Measurements from ENCODE around the gene ACYP2.
A peak's percentile ranks its signal among the peaks of the same experiment; 100 is the strongest.
"Not testable (repeated sequence)": the region's sequence is repeated elsewhere in the genome, so short reads cannot be mapped to it uniquely, and the experiment has no call there.

The ACYP2 gene

GRCh38 chr2:54097124-54097523 is 18.3 kb upstream of the ACYP2 start:
- no peak for DNase-seq (ENCODE audit: low read depth in 1 of 2, low spot score in 1 of 2)

DNA sequence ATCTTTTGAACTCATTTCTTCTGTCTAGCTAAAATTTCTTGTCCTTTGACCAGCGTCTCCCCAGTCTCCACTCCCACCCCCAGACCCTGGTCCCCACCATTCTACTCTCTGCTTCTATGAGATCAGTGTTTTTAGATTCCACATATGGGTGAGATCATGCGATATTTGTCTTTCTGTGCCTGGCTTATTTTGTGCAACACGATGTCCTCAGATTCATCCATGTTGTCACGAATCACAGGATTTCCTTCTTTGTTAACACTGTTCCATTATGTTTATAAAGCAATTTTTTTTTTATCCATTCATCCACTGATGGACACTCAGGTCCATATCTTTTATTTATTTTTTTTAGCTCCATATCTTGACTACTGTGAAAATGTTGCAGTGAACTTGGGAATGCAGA is 16.0 kb upstream of the ACYP2 start:
- DNase-seq (ENCODE audit: low read depth in 1 of 2, low spot score in 1 of 2), result no peak

DNA sequence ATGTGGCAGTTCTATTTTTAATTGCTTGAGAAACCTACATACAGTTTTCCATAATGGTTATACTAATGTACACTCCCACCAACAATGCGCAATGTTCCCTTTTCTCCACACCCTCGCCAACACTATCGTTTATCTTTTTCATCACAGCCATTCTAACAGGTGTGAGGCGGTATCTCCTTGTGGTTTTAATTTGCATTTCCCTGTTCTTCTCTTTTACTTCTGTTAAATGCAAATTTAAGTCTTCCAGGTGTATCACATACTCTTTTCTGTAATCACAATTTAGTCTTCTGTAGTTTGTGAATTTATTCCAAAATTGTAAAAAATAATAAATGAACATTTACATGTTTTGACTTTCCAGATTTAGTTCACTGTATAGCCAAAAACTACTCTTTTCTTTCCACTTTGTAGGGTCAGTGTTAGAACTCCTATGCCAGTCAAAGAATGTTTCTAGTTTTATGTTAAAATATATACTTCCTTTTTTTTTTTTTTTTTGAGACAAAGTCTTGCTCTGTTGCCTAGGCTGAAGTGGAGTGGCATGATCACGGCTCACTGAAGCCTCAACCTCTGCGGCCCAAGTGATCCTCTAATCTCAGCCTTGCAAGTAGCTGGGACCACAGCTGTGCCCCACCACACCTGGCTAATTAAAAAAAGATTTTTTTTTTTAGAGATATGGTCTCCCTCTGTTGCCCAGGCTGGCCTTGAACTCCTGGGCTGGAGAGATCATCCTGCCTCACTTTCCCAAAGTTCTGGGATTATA is 15.4 kb upstream of the ACYP2 start:
- DNase-seq (ENCODE audit: low read depth in 1 of 2, low spot score in 1 of 2), result no peak

GRCh38 chr2:54100772-54101171 is 14.6 kb upstream of the ACYP2 start:
- DNase-seq (ENCODE audit: low read depth in 1 of 2, low spot score in 1 of 2), result no peak

DNA sequence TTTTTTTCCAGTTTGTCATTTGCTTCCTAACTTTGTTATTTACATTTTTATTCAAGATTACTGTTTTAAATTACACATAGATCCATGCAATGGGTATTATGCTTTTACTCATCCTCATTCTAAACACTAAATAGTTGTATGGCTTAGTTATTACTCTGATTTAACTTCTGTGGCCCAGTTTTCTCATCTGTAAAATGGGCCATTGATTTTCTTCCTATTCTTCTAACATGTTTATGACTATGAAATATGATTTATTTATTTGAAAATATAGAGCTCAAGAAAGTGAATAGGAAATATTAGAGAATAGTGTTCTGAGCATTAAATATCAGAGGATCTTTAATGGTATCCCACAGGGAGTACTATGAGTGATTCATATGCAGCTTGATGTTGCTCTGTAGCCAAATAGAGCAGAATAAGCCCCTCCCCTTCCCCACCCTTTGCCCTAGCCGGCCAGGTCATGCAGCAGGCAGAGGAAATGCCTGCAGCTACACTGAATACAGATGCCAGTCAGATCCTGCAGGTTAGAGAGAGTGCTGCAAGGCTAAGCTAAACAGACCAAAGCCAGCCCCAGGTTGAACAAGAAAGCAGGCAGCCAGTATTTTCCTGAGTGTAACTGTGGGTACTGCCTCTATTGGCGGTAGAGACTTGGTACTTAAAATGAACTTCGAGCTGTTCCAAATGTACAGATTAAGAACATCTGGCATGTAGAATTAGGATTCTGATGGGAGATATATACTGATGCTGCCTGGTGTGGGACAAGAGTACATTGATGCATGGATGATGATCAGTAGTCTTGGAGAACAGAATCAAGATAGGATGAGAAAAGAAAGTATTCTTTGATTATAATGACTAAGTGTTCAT is 11.7 kb upstream of the ACYP2 start:
- DNase-seq (ENCODE audit: low read depth in 1 of 2, low spot score in 1 of 2), result peak in 1 of 2 donors; percentile 7

DNA sequence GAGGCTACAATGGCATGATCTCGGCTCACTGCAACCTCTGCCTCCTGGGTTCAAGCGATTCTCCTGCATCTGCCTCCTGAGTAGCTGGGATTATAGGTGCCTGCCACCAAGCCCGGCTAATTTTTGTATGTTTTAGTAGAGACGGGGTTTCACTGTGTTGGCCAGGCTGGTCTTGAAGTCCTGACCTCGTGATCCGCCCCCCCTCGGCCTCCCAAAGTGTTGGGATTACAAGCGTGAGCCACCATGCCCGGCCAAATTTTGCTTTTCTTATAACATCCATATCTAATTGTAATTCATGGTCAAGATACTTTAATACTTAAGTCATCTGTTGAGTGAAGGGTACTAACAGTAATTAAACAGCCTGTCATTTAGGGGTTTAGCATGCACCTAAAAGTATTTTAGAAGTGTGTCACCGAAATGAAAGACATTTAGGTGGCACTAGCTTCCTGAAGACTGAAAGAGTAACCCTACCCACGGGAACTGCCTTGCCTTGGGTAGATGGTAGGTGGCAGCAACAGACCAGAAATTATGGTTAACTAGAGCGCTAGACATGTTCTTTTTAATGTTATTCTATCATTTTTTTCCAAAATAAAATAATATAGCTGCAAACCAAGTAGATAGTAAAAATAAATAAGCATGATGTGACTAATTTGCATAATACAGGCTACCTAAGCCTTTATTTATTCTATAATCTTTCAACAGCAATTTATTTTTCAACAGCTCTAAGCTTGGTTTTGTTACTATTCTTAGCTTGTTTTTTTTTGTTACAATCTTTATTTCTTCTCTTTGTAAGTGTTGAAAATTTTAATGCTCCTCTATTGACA is 8.6 kb upstream of the ACYP2 start:
- DNase-seq (ENCODE audit: low read depth in 1 of 2, low spot score in 1 of 2), result peak in 1 of 2 donors; percentile 29

DNA sequence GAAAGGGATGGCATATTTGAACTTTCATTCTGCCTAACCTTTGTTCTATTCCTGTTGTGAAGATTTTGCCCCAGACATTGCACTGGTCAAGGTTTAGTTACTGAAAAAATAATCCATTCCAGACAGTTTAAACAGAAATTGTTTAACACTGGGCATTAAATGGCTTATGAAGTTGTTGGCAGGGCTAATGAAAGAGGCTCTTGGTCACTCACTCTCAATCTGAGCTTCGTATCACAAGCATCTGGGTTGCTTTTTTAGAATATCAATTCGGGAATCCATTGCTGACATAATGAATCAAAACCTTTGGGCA is 8.0 kb upstream of the ACYP2 start:
- DNase-seq (ENCODE audit: low read depth in 1 of 2, low spot score in 1 of 2), result no peak

GRCh38 chr2:54107903-54108615 is 7.4 kb upstream of the ACYP2 start:
- no peak for DNase-seq (ENCODE audit: low read depth in 1 of 2, low spot score in 1 of 2)

DNA sequence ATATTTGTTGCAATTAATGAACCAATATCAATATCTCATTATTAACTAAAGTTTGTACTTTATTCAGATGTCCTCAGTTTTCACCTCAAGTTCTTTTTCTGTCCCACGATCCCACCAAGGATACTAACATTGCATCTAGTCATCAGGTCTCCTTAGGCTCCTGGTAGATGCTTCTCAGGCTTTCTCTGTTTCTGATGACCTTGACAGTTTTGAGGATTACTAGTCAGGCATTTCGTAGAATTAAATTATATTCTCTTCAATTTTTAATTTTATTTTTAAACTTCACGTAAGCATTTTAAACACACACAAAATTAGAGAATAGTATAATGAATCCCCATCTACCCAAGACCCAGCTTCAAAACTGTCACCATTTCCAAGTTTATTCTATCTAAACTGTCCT is 5.6 kb upstream of the ACYP2 start:
- DNase-seq (ENCODE audit: low read depth in 1 of 2, low spot score in 1 of 2), result no peak

GRCh38 chr2:54114479-54114878 is 936 bp upstream of the ACYP2 start:
- DNase-seq (ENCODE audit: low read depth in 1 of 2, low spot score in 1 of 2), result not testable (repeated sequence)

DNA sequence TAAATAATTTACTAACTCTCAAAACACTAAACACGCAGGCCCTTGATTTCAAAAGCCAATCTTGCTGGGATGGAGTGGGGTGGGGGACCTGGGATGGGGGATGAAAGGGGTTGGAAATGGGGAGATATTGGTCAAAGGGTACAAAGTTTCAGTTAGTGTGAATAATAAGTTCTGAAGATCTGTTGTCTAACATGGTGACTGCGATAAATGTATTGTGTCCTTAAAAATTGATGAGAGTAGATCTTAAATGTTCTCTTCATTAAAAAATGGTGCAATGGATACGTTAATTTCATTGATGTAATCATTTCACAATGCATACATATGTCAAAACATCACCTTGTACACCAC is 505 bp upstream of the ACYP2 start:
- DNase-seq (ENCODE audit: low read depth in 1 of 2, low spot score in 1 of 2), result no peak

DNA sequence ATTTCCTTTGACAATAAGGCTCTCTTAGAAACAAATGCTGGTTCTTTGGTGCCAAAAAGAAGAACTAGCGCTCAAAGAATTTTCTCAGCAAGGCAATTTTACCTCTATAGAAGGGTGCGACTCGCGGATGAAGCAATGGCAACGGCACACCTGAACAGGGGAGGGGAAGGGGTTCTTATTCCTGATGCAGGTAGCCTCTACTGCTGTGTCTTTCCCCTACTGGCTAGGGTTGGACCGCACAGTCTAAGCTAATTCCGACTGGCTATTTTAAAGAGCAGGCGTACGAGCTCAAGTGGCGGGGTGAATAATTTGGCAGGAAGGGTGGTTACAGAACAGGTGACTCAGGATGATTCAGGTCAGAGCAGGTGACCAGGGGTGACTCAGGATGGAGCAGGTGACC is 1.2 kb downstream of the ACYP2 start:
- DNase-seq (ENCODE audit: low read depth in 1 of 2, low spot score in 1 of 2), result not testable (repeated sequence)

DNA sequence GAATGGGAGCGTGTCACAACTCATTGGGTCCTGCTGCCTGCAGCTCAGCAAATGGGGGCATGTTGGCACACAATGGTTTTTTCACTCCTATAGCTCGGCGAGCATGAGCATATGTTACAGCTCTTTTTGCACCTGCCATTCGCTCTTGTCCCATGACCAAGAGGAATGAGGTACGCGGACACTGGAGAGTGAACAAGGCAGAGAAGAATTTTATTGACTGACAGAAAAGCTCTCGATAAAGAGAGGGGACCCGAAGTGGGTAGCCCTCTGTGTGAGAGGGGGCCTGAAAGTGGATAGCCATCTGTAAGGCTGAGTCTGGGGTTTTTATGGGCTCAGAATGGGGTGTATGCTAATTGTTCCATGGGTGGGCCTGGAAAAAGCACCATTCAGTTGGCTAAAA is 5.5 kb downstream of the ACYP2 start:
- no peak for DNase-seq (ENCODE audit: low read depth in 1 of 2, low spot score in 1 of 2)

- DNase-seq (ENCODE audit: low read depth in 1 of 2, low spot score in 1 of 2), result no peak
Observed at GRCh38 chr2:54122171-54122935, 6.9 kb downstream of the ACYP2 start.

GRCh38 chr2:54122939-54123338 is 7.5 kb downstream of the ACYP2 start:
- no peak for DNase-seq (ENCODE audit: low read depth in 1 of 2, low spot score in 1 of 2)

DNA sequence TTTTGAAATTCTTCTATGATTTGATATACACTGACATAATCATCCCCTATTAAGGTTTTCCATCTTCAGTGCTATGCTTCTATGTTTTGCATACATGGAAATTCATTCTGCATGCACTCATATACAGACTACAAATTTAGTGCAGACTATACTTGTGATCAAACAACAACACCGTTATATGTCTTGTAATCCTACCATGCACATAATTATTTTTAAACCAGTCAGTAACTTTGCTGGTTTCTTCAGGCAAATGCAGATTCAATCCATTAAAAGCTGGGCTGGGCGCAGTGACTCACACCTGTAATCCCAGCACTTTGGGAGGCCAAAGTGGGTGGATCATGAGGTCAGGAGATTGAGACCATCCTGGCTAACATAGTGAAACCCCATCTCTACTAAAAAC is 11.8 kb downstream of the ACYP2 start:
- not testable (repeated sequence) for DNase-seq (ENCODE audit: low read depth in 1 of 2, low spot score in 1 of 2)

DNA sequence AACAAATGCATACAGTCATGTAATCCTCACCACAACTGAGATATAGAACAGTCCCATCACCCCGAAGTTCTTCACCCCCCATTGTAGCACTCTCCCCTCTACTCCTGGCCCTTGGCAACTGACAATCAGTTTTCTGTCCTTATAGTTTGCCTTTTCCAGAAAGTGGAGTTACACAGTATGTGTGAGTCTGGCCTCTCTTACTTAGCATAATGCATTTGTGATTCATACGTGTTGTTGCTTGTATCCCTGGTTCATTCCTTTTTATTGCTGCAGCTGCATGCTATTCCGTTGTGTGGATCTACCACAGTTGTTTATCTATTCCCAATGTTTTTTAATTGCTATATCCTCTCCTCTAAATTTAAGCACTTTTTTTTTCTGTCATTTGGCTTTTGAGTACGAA is 17.6 kb downstream of the ACYP2 start:
- no peak for DNase-seq (ENCODE audit: low read depth in 1 of 2, low spot score in 1 of 2)

GRCh38 chr2:54139210-54139609 is 23.8 kb downstream of the ACYP2 start:
- DNase-seq (ENCODE audit: low read depth in 1 of 2, low spot score in 1 of 2), result no peak

DNA sequence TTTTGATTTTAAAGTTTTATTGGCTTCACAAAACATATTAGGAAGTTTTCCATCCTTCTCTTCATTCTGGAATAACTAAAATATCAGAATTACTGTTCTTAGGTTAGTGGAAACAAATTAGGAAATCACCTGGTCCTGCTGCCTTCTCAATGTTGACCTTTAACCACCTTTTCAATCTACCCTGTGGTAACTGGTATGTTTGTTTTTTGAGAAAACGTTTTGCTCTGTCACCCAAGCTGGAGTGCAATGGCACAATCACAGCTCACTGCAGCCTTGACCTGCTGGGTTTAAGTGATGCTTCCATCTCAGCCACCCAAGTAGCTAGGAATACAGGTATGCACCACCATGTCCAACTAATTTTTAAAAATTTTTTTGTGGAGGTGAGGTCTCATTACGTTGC is 28.4 kb downstream of the ACYP2 start:
- no peak for DNase-seq (ENCODE audit: low read depth in 1 of 2, low spot score in 1 of 2)

GRCh38 chr2:54148391-54148790 is 33.0 kb downstream of the ACYP2 start:
- no peak for DNase-seq (ENCODE audit: low read depth in 1 of 2, low spot score in 1 of 2)

All from activated CD4-positive, alpha-beta T cell treated with anti-CD3 and anti-CD28 coated beads, Interleukin-2, amount 50 U/mL, for 24 hours (primary cell).